ENCODE measurements around the gene IL9.

GRCh38 chr5:135921388-135921787, 25.7 kb upstream of the IL9 start:
- TF ChIP-seq GATA3 (IDR thresholded peaks at IDR 0.05; ENCODE audit: low read depth, low read length), result no peak
- no peak for TF ChIP-seq GATA2 (IDR thresholded peaks at IDR 0.05; ENCODE audit: low read depth, low read length)
